Measurements from ENCODE around the gene SKAP1.
A peak's percentile ranks its signal among the peaks of the same experiment; 100 is the strongest.

Gene SKAP1

GRCh38 chr17:48134912-48135480, 295.0 kb downstream of the SKAP1 start:
- DNase-seq: no peak

- DNase-seq: no peak
Observed at GRCh38 chr17:48132385-48132784, 297.6 kb downstream of the SKAP1 start.

GRCh38 chr17:48131216-48131824, 298.7 kb downstream of the SKAP1 start:
- peak; percentile 32 for DNase-seq

- DNase-seq: no peak
Observed at GRCh38 chr17:48129981-48130380, 300.0 kb downstream of the SKAP1 start.

GRCh38 chr17:48128400-48128799, 301.6 kb downstream of the SKAP1 start:
- no peak for DNase-seq

- no peak for DNase-seq
Observed at GRCh38 chr17:48127371-48128051, 302.5 kb downstream of the SKAP1 start.

- no peak for DNase-seq
Observed at GRCh38 chr17:48126532-48126850, 303.5 kb downstream of the SKAP1 start.

GRCh38 chr17:48125829-48126531, 304.0 kb downstream of the SKAP1 start:
- no peak for DNase-seq

- DNase-seq: no peak
Observed at GRCh38 chr17:48123776-48124388, 306.1 kb downstream of the SKAP1 start.

- no peak for DNase-seq
Observed at GRCh38 chr17:48123111-48123510, 306.9 kb downstream of the SKAP1 start.

- no peak for DNase-seq
Observed at GRCh38 chr17:48122665-48123045, 307.4 kb downstream of the SKAP1 start.

GRCh38 chr17:48121923-48122664, 307.9 kb downstream of the SKAP1 start:
- DNase-seq: no peak

GRCh38 chr17:48113201-48113676, 316.8 kb downstream of the SKAP1 start:
- DNase-seq: peak; percentile 16

GRCh38 chr17:48111937-48112241, 318.1 kb downstream of the SKAP1 start:
- DNase-seq: no peak

GRCh38 chr17:48110761-48111160, 319.3 kb downstream of the SKAP1 start:
- no peak for DNase-seq

- peak; percentile 97 for DNase-seq
Observed at GRCh38 chr17:48107137-48108055, 322.6 kb downstream of the SKAP1 start, which contains the start of gene SNX11. TSS of gene SNX11 (plus strand) at chr17:48107766. CDS start at chr17:48112044, 4,278 bp downstream.

GRCh38 chr17:48106802-48107136, 323.2 kb downstream of the SKAP1 start:
- DNase-seq: no peak

- no peak for DNase-seq
Observed at GRCh38 chr17:48104440-48104839, 325.6 kb downstream of the SKAP1 start.

- no peak for DNase-seq
Observed at GRCh38 chr17:48102798-48103715, 327.0 kb downstream of the SKAP1 start.

GRCh38 chr17:48102043-48102750, 327.8 kb downstream of the SKAP1 start:
- no peak for DNase-seq
